ENCODE data around the gene MT1H. TPM values are rescaled to one million over a fixed set of nuclear protein-coding genes. Genes with fewer than 3 reads are reported as not detected.

Gene MT1H
- total and polyA plus RNA-seq, 9 of the 15 experiments (the other 6 are each of a cell fraction or from before 2014, with no cell fraction given) = 0.13 to 0.37 TPM; not detected in 7

- Histone ChIP-seq H3K27ac (ENCODE audit: extremely low read depth, low read depth, low read length) (no peak overlapping the region), H3K4me1 (replicated peaks in 1 of 2; ENCODE audit: control insufficient read depth in 2 of 2, insufficient read depth in 2 of 2, low read length in 2 of 2) (peaks cover 0 to 14% of the 10 kb centered on the region in 2 experiments; a peak in 2 of 5 replicates), H3K9me3 (replicated peaks; ENCODE audit: control insufficient read depth, insufficient read depth, low read depth, low read length) (no peaks in the 10 kb centered on the region), H3K79me2 (ENCODE audit: control insufficient read depth, insufficient read depth, low read length) (no peaks in the 10 kb centered on the region), H3K9ac (ENCODE audit: insufficient read depth in 1 of 2, low read depth in 2 of 2, low read length in 2 of 2) (no peak overlapping the region), H4K20me1 (replicated peaks; ENCODE audit: control insufficient read depth, insufficient read depth, low read length) (0 out of 2 replicates have a peak, but pooled peaks cover 3% of the 10 kb centered on the region), H3K4me3 (no peak overlapping the region), H3K27me3 (ENCODE audit: control insufficient read depth in 2 of 2, insufficient read depth in 2 of 2, low read length in 2 of 2) (peaks cover 36 to 66% of the 10 kb centered on the region in 2 experiments; a peak in 4 of 5 replicates), H3K9me1 (ENCODE audit: control insufficient read depth, insufficient read depth, low read length) (no peaks in the 10 kb centered on the region), H3K36me3 (ENCODE audit: control insufficient read depth, insufficient read depth, low read length) (no peaks in the 10 kb centered on the region), H3K4me2 (ENCODE audit: insufficient read depth, low read length) (no peak overlapping the region), H2AFZ (ENCODE audit: low read depth, low read length) (no peak overlapping the region)
- DNase-seq (ENCODE audit: extremely low read depth in 1 of 4, low spot score in 3 of 4) = no peak
- no TSS peak for BruUV-seq (replicated peaks)
- peak; percentile 36; the same call in 1 of the 3 replicates for ATAC-seq
- 3% methylated on average over 9 of the region's 9 CpGs for WGBS (ENCODE audit: insufficient coverage, low coverage, missing lambda C conversion rate)
- POLR2A ChIA-PET = interaction anchor here (0.6 kb wide), 1 partner anchor 27 kb away, joined by 3 read pairs; no protein-coding TSS in a partner anchor
- in situ Hi-C loops (cut with MboI) = no loop called here
- CTCF ChIA-PET (ENCODE audit: low intra/inter-chr PET ratio) = no interaction called here
- TF ChIP-seq MXD1 (CRISPR knock-in tag; IDR thresholded peaks at IDR 0.05; ENCODE audit: borderline replicate concordance, poor library complexity, severe bottlenecking) = no peak
- no peak for TF ChIP-seq ZNF232 (CRISPR knock-in tag; IDR thresholded peaks at IDR 0.05)
- no peak for TF ChIP-seq RFX5 (IDR thresholded peaks at IDR 0.05; ENCODE audit: low read depth, low read length)
- TF ChIP-seq ERF (CRISPR knock-in tag; IDR thresholded peaks at IDR 0.05) = no peak
- no peak for TF ChIP-seq SOX6 (IDR thresholded peaks at IDR 0.05)
- TF ChIP-seq RAD21 (CRISPR knock-in tag; conservative IDR thresholded peaks at IDR 0.05 in 1 of 2, IDR thresholded peaks at IDR 0.05 in 1 of 2) = peak in 1 of 2 experiments; percentile 10; a peak in 2 of 4 replicates
- no peak for TF ChIP-seq MYNN (IDR thresholded peaks at IDR 0.05)
- no peak for TF ChIP-seq MYNN (CRISPR knock-in tag; IDR thresholded peaks at IDR 0.05)
- peak; percentile 64 for TF ChIP-seq NFIC (IDR thresholded peaks at IDR 0.05)
- FAIRE-seq = peak; percentile 29
- intact Hi-C loops (cut with micrococcal nuclease) = no loop called here
These were observed 40.9 kb upstream of the MT1H start for GRCh38 chr16:56628486-56629350.

All from K562 (cell line).